Smooth muscle cell (in vitro differentiated cells): ENCODE results near the gene HOXC12. TPM values are rescaled to one million over a fixed set of nuclear protein-coding genes. Genes with fewer than 3 reads are reported as not detected.
A peak's percentile ranks its signal among the peaks of the same experiment; 100 is the strongest.

Experiments
- DNase-seq: peaks from one replicate; lab custom pipeline; 2025; ENCODE audit not compliant: unreplicated experiment; lab: John Stamatoyannopoulos, UW
- H2AFZ ChIP-seq: fragments of 200-600 bp; sonication (generic); 2 replicates; pipeline ENCODE4 v1.6.0; 2016; ENCODE audit warnings: antibody characterized with exemption, low read depth, mild to moderate bottlenecking
- H3F3A ChIP-seq: fragments of 200-600 bp; sonication (generic); 2 replicates; pipeline ENCODE4 v1.6.0; 2017; ENCODE audit warnings: antibody characterized with exemption, low read depth
- H3K27ac ChIP-seq: fragments of 200-600 bp; sonication (generic); 2 replicates; pipeline ENCODE4 v1.5.1; 2016; ENCODE audit warnings: low read depth, mild to moderate bottlenecking
- H3K27me3 ChIP-seq: fragments of 200-600 bp; sonication (generic); 2 replicates; pipeline ENCODE4 v1.6.1; 2016; ENCODE audit warnings: low read depth, mild to moderate bottlenecking
- H3K36me3 ChIP-seq: fragments of 200-600 bp; sonication (generic); 2 replicates; pipeline ENCODE4 v1.5.1; 2016; ENCODE audit warnings: low read depth
- H3K4me1 ChIP-seq: fragments of 200-600 bp; sonication (generic); 2 replicates; pipeline ENCODE4 v1.5.1; 2016; ENCODE audit warnings: low read depth
- H3K4me2 ChIP-seq: fragments of 200-600 bp; sonication (generic); 2 replicates; pipeline ENCODE4 v1.6.0; 2016; ENCODE audit warnings: mild to moderate bottlenecking
- H3K4me3 ChIP-seq: fragments of 200-600 bp; sonication (generic); 2 replicates; pipeline ENCODE4 v1.5.1; 2016; ENCODE audit warnings: mild to moderate bottlenecking
- H3K79me2 ChIP-seq: fragments of 200-600 bp; sonication (generic); 2 replicates; pipeline ENCODE4 v1.6.0; 2016; ENCODE audit warnings: low read depth, mild to moderate bottlenecking
- H3K9ac ChIP-seq: fragments of 200-600 bp; sonication (generic); 2 replicates; pipeline ENCODE4 v1.6.0; 2016; ENCODE audit warnings: low read depth
- H3K9me3 ChIP-seq: fragments of 200-600 bp; sonication (generic); replicated peaks from 2 replicates; pipeline ENCODE4 v1.5.1; 2016; ENCODE audit warnings: low read depth
- H4K20me1 ChIP-seq: fragments of 200-600 bp; sonication (generic); 2 replicates; pipeline ENCODE4 v1.6.0; 2016; ENCODE audit warnings: low read depth
- CTCF ChIP-seq: fragments of 200-600 bp; sonication (generic); IDR thresholded peaks from 2 replicates; pipeline ENCODE4 v1.5.1; 2017; ENCODE audit warnings: borderline replicate concordance, mild to moderate bottlenecking, antibody characterized with exemption; ENCODE audit not compliant: insufficient read depth, poor library complexity, severe bottlenecking
- WGBS: methylation state at CpG from one replicate; pipeline ENCODE4 v1.1.7; 2016; ENCODE audit warnings: low lambda C conversion rate; 5-methylcytosine and 5-hydroxymethylcytosine counted together
- polyA plus RNA-seq: library from polyadenylated mRNA; unstranded; fragments of >200 nt; fragmentation: Nextera tagmentation; extraction: Ambion mirVana; gene quantifications from 2 replicates; pipeline ENCODE4 v1.2.1, GENCODE V29; 2016
- total RNA-seq: library from RNA; depleted of rRNA; stranded (reverse); fragments of >200 nt; gene quantifications from 2 replicates; pipeline ENCODE4 v1.2.3, GENCODE V29; 2014

Gene HOXC12
- total and polyA plus RNA-seq, 2 experiments from 2014 or later, result 0.32 TPM; not detected in 1

- no peak for DNase-seq
- no peak overlapping the region for H2AFZ ChIP-seq
- no peaks in the 10 kb centered on the region for H3K36me3 ChIP-seq
- H3K9ac ChIP-seq, result no peak overlapping the region
- H3K27me3 ChIP-seq, result peaks cover 100% of the 10 kb centered on the region
- no peaks in the 10 kb centered on the region for H3K9me3 ChIP-seq
- H3K27ac ChIP-seq, result no peak overlapping the region
- H3K79me2 ChIP-seq, result no peaks in the 10 kb centered on the region
- WGBS, result 56% methylated on average over 2 of the region's 2 CpGs
- no peaks in the 10 kb centered on the region for H3K4me1 ChIP-seq
- no peak overlapping the region for H3K4me2 ChIP-seq
- H3K4me3 ChIP-seq, result no peak overlapping the region
- TF ChIP-seq CTCF, result no peak
- H3F3A ChIP-seq, result no peaks in the 10 kb centered on the region
- H4K20me1 ChIP-seq, result no peaks in the 10 kb centered on the region
These were observed 29.9 kb upstream of the HOXC12 start for GRCh38 chr12:53924521-53925405.

- Histone ChIP-seq H3K4me1 (no peaks in the 10 kb centered on the region), H3K27me3 (peaks cover 100% of the 10 kb centered on the region), H3K9me3 (no peaks in the 10 kb centered on the region), H4K20me1 (no peaks in the 10 kb centered on the region), H3K27ac (no peak overlapping the region), H3K36me3 (no peaks in the 10 kb centered on the region), H3F3A (no peaks in the 10 kb centered on the region), H2AFZ (no peak overlapping the region), H3K4me3 (no peak overlapping the region), H3K9ac (no peak overlapping the region), H3K4me2 (peak overlapping the region; percentile 44), H3K79me2 (no peaks in the 10 kb centered on the region)
- DNase-seq, result no peak
- WGBS, result 12% methylated on average over 45 of the region's 45 CpGs
- TF ChIP-seq CTCF, result no peak
These were observed 27.3 kb upstream of the HOXC12 start for GRCh38 chr12:53927220-53928029.

- Histone ChIP-seq H3K9ac (no peak overlapping the region), H3F3A (no peaks in the 10 kb centered on the region), H3K4me1 (no peaks in the 10 kb centered on the region), H3K36me3 (no peaks in the 10 kb centered on the region), H3K4me3 (no peak overlapping the region), H3K79me2 (no peaks in the 10 kb centered on the region), H3K4me2 (no peak overlapping the region), H3K27me3 (peaks cover 100% of the 10 kb centered on the region), H3K9me3 (no peaks in the 10 kb centered on the region), H4K20me1 (no peaks in the 10 kb centered on the region), H3K27ac (no peak overlapping the region), H2AFZ (no peak overlapping the region)
- 15% methylated on average over 31 of the region's 31 CpGs for WGBS
- DNase-seq, result no peak
- TF ChIP-seq CTCF, result no peak
These were observed 26.5 kb upstream of the HOXC12 start for GRCh38 chr12:53928054-53928835.
